ENCODE measurements around the gene ZGPAT. TPM values are rescaled to one million over a fixed set of nuclear protein-coding genes. Genes with fewer than 3 reads are reported as not detected.
"Not testable (repeated sequence)": the region's sequence is repeated elsewhere in the genome, so short reads cannot be mapped to it uniquely, and the experiment has no call there.

The ZGPAT gene
- total RNA-seq, 1 donor: 14.0 TPM

DNA sequence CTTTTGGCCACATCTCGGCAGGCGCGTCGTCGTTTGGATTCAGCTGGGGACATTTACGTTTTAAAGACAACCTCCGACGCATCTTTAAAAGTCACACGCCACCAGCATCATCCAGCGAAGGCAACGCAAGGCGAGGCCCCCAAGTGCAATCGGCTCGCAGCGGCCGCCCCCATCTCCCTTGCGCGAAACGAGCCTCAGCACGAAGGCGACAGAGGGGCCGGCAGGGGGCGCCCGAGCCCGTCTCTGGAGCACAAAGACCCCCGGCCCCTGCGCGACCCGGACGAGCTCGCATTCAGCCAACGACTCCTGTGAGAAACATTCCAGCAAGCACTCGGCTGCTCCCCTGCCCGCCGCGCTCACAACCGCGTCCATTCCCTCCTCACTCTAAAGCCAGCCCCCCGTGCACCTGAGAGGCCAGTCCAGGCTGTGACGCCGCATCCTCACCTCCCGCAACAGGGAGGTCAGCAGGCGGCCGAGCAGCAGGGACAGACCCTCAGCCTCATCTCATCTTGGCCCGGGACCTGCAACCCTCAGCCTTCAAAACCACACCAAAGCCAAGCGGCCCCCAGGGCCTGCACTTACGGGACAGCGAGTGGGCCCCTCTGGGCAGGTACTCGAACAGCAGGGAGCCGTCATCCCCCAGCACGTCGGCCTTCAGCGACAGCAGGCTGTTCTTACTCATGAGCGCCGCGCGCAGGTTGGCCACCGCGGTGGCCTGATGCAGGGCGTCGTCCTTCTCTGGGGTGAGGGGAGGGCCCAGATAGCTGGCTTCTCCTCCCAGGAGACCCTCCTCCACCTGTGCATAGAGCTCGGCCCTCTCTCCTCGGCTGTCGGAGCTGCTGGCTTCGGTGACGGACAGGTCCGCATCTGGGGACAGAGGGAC lies 67.5 kb downstream of the ZGPAT start:
- Histone ChIP-seq H3K9me3 (ENCODE audit: low read depth, low read length) (no peaks in the 10 kb centered on the region), H3K27me3 (ENCODE audit: insufficient read depth, low read length) (no peaks in the 10 kb centered on the region), H3K4me3 (ENCODE audit: low read length) (no peak overlapping the region), H3K4me1 (ENCODE audit: insufficient read depth, low read length) (no peaks in the 10 kb centered on the region)

DNA sequence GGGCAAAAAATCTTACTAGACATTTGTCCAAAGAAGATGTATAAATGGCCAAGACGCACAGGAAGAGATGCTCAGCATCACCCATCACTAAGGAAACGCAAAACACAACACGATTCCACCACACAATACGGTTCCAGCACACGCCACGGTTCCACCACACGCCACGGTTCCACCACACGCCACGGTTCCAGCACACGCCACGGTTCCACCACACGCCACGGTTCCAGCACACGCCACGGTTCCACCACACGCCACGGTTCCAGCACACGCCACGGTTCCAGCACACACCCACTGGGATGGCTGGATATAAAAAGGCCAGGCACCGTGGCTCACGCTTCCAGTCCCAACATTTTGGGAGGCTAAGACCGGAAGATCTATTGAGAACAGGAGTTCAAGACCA lies 69.0 kb downstream of the ZGPAT start:
- H3K9me3 ChIP-seq (ENCODE audit: low read depth, low read length); H3K4me3 ChIP-seq (ENCODE audit: low read length); H3K4me1 ChIP-seq (ENCODE audit: insufficient read depth, low read length); H3K27me3 ChIP-seq (ENCODE audit: insufficient read depth, low read length): not testable (repeated sequence)

DNA sequence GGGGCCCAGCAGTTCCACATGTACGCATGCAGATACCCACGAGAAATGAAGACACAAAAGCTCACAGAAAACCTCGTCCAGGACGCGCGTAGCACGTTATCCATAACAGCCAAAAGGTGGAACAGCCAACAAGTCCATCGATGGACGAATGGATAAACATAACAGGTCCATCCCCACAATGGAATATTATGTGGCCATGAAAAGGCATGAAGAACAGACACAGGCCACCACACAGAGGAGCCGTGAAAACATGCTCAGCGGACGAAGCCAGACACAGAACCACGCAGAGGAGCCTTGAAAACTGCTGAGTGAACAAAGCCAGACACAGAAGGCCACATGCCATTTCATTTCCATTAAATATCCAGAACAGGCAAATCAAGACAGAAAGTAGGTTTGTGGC lies 69.8 kb downstream of the ZGPAT start:
- H3K27me3 ChIP-seq (ENCODE audit: insufficient read depth, low read length): no peaks in the 10 kb centered on the region
- no peaks in the 10 kb centered on the region for H3K4me1 ChIP-seq (ENCODE audit: insufficient read depth, low read length)
- no peaks in the 10 kb centered on the region for H3K9me3 ChIP-seq (ENCODE audit: low read depth, low read length)

DNA sequence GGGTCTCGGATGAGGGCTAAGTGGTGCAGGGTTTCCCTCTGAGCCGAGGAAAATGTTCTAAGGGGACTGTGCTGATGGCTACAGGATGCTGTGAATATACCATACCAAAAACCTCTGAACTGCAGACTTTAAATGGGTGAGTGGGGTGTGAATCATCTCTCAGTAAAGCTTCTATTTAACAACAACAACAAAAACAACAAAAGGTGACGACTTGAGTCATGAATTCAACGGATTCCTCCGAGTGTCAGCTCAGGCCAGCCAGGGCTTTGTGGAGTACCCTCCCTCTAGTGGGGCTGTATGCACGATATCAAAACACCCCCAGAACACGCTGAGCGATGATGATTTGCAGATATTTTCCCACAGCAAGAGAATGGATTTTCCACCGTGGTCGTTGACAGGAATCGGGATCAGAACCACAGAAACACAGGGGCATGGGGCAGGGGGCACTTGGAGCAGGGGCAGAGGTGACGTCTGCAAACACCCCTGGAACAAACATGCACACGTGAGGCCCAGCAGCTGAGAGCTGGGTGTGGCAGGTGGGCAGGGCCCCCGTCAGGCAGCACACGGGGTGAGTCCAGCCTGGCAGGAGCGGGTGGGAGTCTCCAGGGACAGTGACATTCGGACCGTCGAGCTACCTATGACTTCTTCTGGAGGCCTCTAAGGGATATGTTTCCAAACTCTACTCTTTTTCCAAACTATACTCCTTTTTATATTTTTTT lies 70.4 kb downstream of the ZGPAT start:
- Histone ChIP-seq H3K4me3 (ENCODE audit: low read length) (no peak overlapping the region), H3K4me1 (ENCODE audit: insufficient read depth, low read length) (no peaks in the 10 kb centered on the region), H3K27me3 (ENCODE audit: insufficient read depth, low read length) (no peaks in the 10 kb centered on the region), H3K9me3 (ENCODE audit: low read depth, low read length) (no peaks in the 10 kb centered on the region)

More for the DNA sequence above, 69.8 kb downstream of the ZGPAT start:
- H3K4me3 ChIP-seq (ENCODE audit: low read length): no peak overlapping the region

DNA sequence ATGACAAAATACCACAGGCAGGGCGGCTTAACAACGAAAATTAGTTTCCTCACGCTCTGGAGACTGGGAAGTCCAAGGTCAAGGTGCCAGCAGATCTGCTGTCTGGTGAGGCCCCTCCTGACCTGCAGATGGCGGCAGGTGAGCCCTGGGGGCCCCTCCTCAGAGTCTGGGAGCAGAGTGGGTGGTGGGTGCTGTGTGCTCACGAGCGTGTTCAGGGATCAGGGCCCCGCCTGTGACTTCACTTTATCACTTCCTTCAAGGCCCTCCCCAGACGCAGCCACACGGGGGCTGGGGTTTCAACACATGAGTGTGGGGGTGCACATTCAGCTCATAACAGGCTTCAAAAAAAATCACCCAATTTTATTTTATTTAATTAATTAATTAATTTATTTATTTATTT lies 71.0 kb downstream of the ZGPAT start:
- Histone ChIP-seq H3K4me3 (ENCODE audit: low read length) (no peak overlapping the region), H3K9me3 (ENCODE audit: low read depth, low read length) (no peaks in the 10 kb centered on the region), H3K27me3 (ENCODE audit: insufficient read depth, low read length) (no peaks in the 10 kb centered on the region), H3K4me1 (ENCODE audit: insufficient read depth, low read length) (no peaks in the 10 kb centered on the region)

DNA sequence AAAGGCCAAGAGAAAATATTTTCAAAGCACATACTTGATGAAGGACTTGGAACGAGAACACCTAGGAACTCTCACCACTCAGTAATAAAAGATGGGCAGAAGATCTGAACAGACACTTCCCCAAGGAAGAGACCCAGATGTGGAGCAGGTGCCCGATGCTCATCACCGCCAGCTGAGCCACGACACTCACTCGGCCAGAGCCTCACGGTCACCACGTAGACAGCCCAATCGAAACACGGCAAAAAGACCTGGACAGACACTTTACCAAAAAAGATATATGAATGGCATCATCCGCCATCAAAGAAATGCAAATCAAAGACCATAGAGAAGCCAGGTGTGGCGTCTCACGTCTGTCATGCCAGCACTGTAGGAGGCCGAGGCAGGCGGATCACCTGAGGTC lies 73.3 kb downstream of the ZGPAT start:
- Histone ChIP-seq H3K4me3 (ENCODE audit: low read length) (no peak overlapping the region), H3K27me3 (ENCODE audit: insufficient read depth, low read length) (no peaks in the 10 kb centered on the region), H3K4me1 (ENCODE audit: insufficient read depth, low read length) (no peaks in the 10 kb centered on the region), H3K9me3 (ENCODE audit: low read depth, low read length) (no peaks in the 10 kb centered on the region)

DNA sequence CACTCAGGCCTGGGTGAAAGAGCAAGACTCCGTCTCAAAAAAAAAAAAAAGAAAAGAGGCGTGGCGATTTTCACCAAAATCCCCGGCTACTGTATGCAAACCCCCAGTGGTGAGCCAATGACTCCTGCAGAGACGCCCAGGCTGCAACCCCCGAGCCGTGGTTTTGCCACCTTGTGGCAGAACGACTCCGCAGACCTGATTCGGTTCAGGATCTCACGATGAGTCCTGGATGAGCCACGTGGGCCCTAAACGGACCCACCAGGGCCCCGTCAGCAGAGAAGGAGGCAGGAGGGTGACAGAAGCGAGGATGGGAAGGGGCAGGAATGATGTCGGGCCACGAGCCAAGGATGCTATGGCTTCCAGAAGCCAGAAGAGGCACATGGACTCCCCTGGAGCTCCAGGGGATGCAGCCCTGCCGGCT lies 74.2 kb downstream of the ZGPAT start:
- Histone ChIP-seq H3K27me3 (ENCODE audit: insufficient read depth, low read length) (no peaks in the 10 kb centered on the region), H3K4me3 (ENCODE audit: low read length) (no peak overlapping the region), H3K4me1 (ENCODE audit: insufficient read depth, low read length) (no peaks in the 10 kb centered on the region), H3K9me3 (ENCODE audit: low read depth, low read length) (no peaks in the 10 kb centered on the region)

DNA sequence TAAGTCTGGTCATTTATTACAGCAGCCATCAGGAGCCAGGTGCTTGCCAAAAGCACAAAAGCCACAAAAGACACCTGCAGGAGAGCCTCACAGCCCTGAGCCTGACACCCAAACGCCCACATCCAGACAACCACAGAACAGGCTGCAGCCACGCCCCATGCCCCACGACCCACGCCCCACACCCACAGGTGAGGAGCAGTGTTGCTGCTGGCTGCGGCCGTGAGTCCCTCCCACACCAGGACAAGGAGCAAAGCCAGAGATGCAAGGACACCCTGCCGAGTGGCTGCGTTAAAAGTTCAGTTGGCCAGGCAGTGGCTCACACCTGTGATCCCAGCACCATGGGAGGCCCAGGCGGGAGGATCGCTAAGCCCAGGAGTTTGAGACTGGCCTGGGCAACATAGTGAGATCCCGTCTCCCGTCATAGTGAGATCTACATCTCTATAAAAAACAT lies 74.7 kb downstream of the ZGPAT start:
- Histone ChIP-seq H3K4me1 (ENCODE audit: insufficient read depth, low read length) (no peaks in the 10 kb centered on the region), H3K27me3 (ENCODE audit: insufficient read depth, low read length) (no peaks in the 10 kb centered on the region), H3K4me3 (ENCODE audit: low read length) (no peak overlapping the region), H3K9me3 (ENCODE audit: low read depth, low read length) (no peaks in the 10 kb centered on the region)

DNA sequence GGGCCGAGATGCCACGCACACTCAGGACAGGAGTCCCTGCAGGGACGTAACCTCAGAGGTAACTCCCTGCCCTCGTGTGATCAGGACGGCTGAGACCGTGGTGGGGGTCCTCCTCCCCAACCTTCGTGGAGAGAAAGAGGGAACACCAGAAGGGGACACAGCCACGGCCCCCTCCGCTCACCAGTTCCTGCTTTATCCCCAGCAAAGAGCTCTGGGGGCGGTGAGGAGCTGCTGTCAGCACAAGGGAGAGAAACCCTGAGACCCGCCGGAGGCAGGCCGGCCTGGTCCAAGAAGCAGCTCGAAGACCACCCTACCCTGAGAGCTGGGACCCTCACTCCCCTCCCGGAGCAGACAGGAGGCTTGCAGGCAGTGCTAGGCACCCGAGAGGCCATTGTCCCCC lies 76.1 kb downstream of the ZGPAT start:
- no peaks in the 10 kb centered on the region for H3K4me1 ChIP-seq (ENCODE audit: insufficient read depth, low read length)
- H3K27me3 ChIP-seq (ENCODE audit: insufficient read depth, low read length): no peaks in the 10 kb centered on the region
- H3K9me3 ChIP-seq (ENCODE audit: low read depth, low read length): no peaks in the 10 kb centered on the region
- no peak overlapping the region for H3K4me3 ChIP-seq (ENCODE audit: low read length)

DNA sequence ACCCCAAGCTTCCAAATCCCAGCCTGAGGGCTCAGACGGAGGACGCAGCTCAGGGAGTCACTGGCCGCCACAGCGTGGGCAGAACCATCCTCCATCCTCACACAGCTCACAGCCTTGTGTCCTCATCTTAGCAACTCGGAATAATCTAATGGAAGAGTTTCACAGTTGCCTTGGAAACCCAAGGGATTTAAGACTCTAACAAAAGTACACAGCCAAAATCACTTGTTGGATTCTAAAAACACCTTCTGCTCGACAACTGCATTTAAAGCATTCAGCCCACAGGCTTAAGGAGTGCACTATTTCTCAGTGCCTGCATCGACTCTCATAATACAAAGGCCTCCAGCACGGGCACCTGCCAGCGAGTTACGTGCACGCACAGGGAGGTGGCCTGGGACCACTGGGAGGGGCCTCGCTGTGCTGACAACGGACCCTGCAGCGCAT lies 77.9 kb downstream of the ZGPAT start:
- Histone ChIP-seq H3K4me3 (ENCODE audit: low read length) (no peak overlapping the region), H3K9me3 (ENCODE audit: low read depth, low read length) (no peaks in the 10 kb centered on the region), H3K4me1 (ENCODE audit: insufficient read depth, low read length) (no peaks in the 10 kb centered on the region), H3K27me3 (ENCODE audit: insufficient read depth, low read length) (no peaks in the 10 kb centered on the region)

Other genes starting within 250 kb of the ZGPAT start
- under 0.01 TPM for gene KCNQ2, start 235.4 kb upstream of the ZGPAT start, total RNA-seq
- gene EEF1A2, start 209.0 kb upstream of the ZGPAT start, total RNA-seq: 0.73 TPM
- 57.6 TPM for gene PPDPF, start 187.3 kb upstream of the ZGPAT start, total RNA-seq
- gene PTK6, start 170.7 kb upstream of the ZGPAT start, total RNA-seq: 0.52 TPM
- not detected for gene SRMS, start 160.3 kb upstream of the ZGPAT start, total RNA-seq
- 0.84 TPM for gene FNDC11, start 153.9 kb upstream of the ZGPAT start, total RNA-seq
- 49.0 TPM for gene HELZ2, start 133.8 kb upstream of the ZGPAT start, total RNA-seq
- 27.1 TPM for gene GMEB2, start 80.9 kb upstream of the ZGPAT start, total RNA-seq
- gene STMN3, start 54.6 kb upstream of the ZGPAT start, total RNA-seq: 14.5 TPM
- gene RTEL1, start 49.7 kb upstream of the ZGPAT start, total RNA-seq: 5.7 TPM
- not detected for gene TNFRSF6B, start 11.4 kb upstream of the ZGPAT start, total RNA-seq
- gene ARFRP1, start 63 bp upstream of the ZGPAT start, total RNA-seq: 13.5 TPM
- gene LIME1, start 28.6 kb downstream of the ZGPAT start, total RNA-seq: 117 TPM
- 17.1 TPM for gene SLC2A4RG, start 31.7 kb downstream of the ZGPAT start, total RNA-seq
- gene ZBTB46, start 123.2 kb downstream of the ZGPAT start, total RNA-seq: 2.1 TPM
- not detected for gene ABHD16B, start 153.5 kb downstream of the ZGPAT start, total RNA-seq
- gene TPD52L2, start 157.2 kb downstream of the ZGPAT start, total RNA-seq: 54.8 TPM
- 26.0 TPM for gene DNAJC5, start 187.1 kb downstream of the ZGPAT start, total RNA-seq
- gene UCKL1, start 248.4 kb downstream of the ZGPAT start, total RNA-seq: 16.9 TPM